HepG2 (cell line): ENCODE results near the gene IL1RL2. TPM values are rescaled to one million over a fixed set of nuclear protein-coding genes. Genes with fewer than 3 reads are reported as not detected.

Experiments used
- ATAC-seq: fragments of 200-7000 bp; cut with Tn5 transposase; 3 replicates; pipeline ENCODE4 v1.9.1; 2020; ENCODE audit warnings: mild to moderate bottlenecking, moderate library complexity
- BruUV-seq: library from RNA; stranded (reverse); fragments of 400-500 nt; replicated peaks from 2 replicates; lab custom pipeline; 2021; lab: Mats Ljungman, UMichigan
- CTCF ChIA-PET: fragments of 300-600 bp; formaldehyde crosslinking; extraction: SDS; loops from one replicate; lab custom pipeline; 2021; ENCODE audit warnings: low total read pairs, inconsistent platforms, low intra/inter-chr PET ratio; lab: Yijun Ruan, JAX
- POLR2A ChIA-PET: fragments of 350-600 bp; sonication (Branson Sonifier 250); formaldehyde crosslinking; loops from one replicate; lab custom pipeline; 2020; ENCODE audit warnings: antibody characterized with exemption, inconsistent platforms; lab: Yijun Ruan, JAX
- DNase-seq: peaks from one replicate; pipeline ENCODE4 v3.0.0-alpha.2; 2015; ENCODE audit warnings: low spot score
- FAIRE-seq: peaks from 3 replicates; lab custom pipeline; 2011; peaks lifted over from hg19 to GRCh38; lab: Jason Lieb, UNC
- H2AFZ ChIP-seq: one replicate; pipeline ENCODE4 v1.6.1; 2011; ENCODE audit warnings: low read length, inconsistent platforms
- H3K27ac ChIP-seq: fragments of 300-600 bp; 3 replicates; pipeline ENCODE4 v1.8.0; 2011; ENCODE audit warnings: mixed run types, mild to moderate bottlenecking, mixed read lengths, low read length, inconsistent platforms; ENCODE audit not compliant: insufficient read depth; ENCODE audit errors: extremely low read length
- H3K27me3 ChIP-seq, 2 experiments: fragments of 200-600 bp in 1 of 2; 2 replicates in 1 of 2; 3 replicates in 1 of 2; pipeline versions ENCODE4 v1.6.0 to v1.8.0; 2011; ENCODE audit warnings: low read length in 2 of 2, mild to moderate bottlenecking in 2 of 2, moderate library complexity in 2 of 2, inconsistent platforms in 1 of 2; ENCODE audit not compliant: insufficient read depth in 2 of 2, control insufficient read depth in 1 of 2
- H3K36me3 ChIP-seq, 2 experiments: fragments of 200-600 bp in 1 of 2; replicated peaks in 1 of 2; 2 replicates in 1 of 2; 3 replicates in 1 of 2; pipeline versions ENCODE4 v1.5.1 to v1.8.0; 2011; ENCODE audit warnings: low read length in 2 of 2, inconsistent platforms in 1 of 2; ENCODE audit not compliant: insufficient read depth in 2 of 2, control insufficient read depth in 1 of 2
- H3K4me1 ChIP-seq: 2 replicates; pipeline ENCODE4 v1.5.1; 2012; ENCODE audit warnings: low read length, inconsistent platforms; ENCODE audit not compliant: insufficient read depth
- H3K4me2 ChIP-seq: 2 replicates; pipeline ENCODE4 v1.6.0; 2011; ENCODE audit warnings: low read depth, low read length, inconsistent platforms
- H3K4me3 ChIP-seq, 3 experiments: fragments of 200-600 bp in 1 of 3; sonication (generic), shearing (Covaris generic) in 1 of 3; replicated peaks in 1 of 3; 2 replicates each; pipeline ENCODE4 v1.5.1; 2011 to 2016; ENCODE audit warnings: low read length in 3 of 3, inconsistent platforms in 2 of 3, low read depth in 2 of 3, mild to moderate bottlenecking in 2 of 3, control low read depth in 1 of 3, mixed read lengths in 1 of 3; ENCODE audit not compliant: insufficient read depth in 1 of 3
- H3K79me2 ChIP-seq: one replicate; pipeline ENCODE4 v1.6.1; 2011; ENCODE audit warnings: low read length, inconsistent platforms; ENCODE audit not compliant: insufficient read depth
- H3K9ac ChIP-seq: 2 replicates; pipeline ENCODE4 v1.6.0; 2011; ENCODE audit warnings: mild to moderate bottlenecking, low read depth, low read length, inconsistent platforms; ENCODE audit not compliant: insufficient read depth
- H3K9me3 ChIP-seq: 2 replicates; pipeline ENCODE4 v1.5.1; 2012; ENCODE audit warnings: mild to moderate bottlenecking, low read length
- H4K20me1 ChIP-seq: 2 replicates; pipeline ENCODE4 v1.6.0; 2011; ENCODE audit warnings: inconsistent platforms, mild to moderate bottlenecking, low read length, moderate library complexity; ENCODE audit not compliant: insufficient read depth
- DPF2 ChIP-seq: sonication (generic); formaldehyde crosslinking; IDR thresholded peaks from 2 replicates; pipeline ENCODE4 v1.4.0; 2020; ENCODE audit warnings: mild to moderate bottlenecking, low read depth, missing genetic modification reagents, borderline replicate concordance
- FOXM1 ChIP-seq: sonication (generic); formaldehyde crosslinking; IDR thresholded peaks from 2 replicates; pipeline ENCODE4 v1.5.0; 2020; ENCODE audit warnings: missing genetic modification reagents
- NFATC3 ChIP-seq: sonication (generic); formaldehyde crosslinking; IDR thresholded peaks from 2 replicates; pipeline ENCODE4 v1.5.1; 2020; ENCODE audit warnings: mild to moderate bottlenecking, missing genetic modification reagents
- NR2F1 ChIP-seq, 2 experiments: fragments of 450-650 bp in 1 of 2; formaldehyde crosslinking in 1 of 2; IDR thresholded peaks; 2 replicates each; pipeline versions ENCODE4 v1.5.0 to v1.6.1; 2016 to 2020; ENCODE audit warnings: mild to moderate bottlenecking in 1 of 2, missing compliant biosample characterization in 1 of 2, missing genetic modification reagents in 1 of 2, moderate library complexity in 1 of 2
- PCBP2 ChIP-seq: fragments of 200-400 bp; formaldehyde crosslinking; optimal IDR thresholded peaks from 2 replicates; pipeline ENCODE3; 2018; ENCODE audit warnings: low read length, low read depth; ENCODE audit not compliant: poor library complexity, severe bottlenecking
- RFX3 ChIP-seq: IDR thresholded peaks from 2 replicates; pipeline ENCODE4 v1.6.1; 2016; ENCODE audit warnings: missing biosample characterization, missing genetic modification reagents
- SATB2 ChIP-seq: sonication (generic); formaldehyde crosslinking; IDR thresholded peaks from 2 replicates; pipeline ENCODE4 v1.5.0; 2020; ENCODE audit warnings: missing genetic modification reagents
- ZIK1 ChIP-seq: sonication (generic); formaldehyde crosslinking; IDR thresholded peaks from 2 replicates; pipeline ENCODE4 v1.5.0; 2020; ENCODE audit warnings: mild to moderate bottlenecking, low read depth, missing genetic modification reagents, borderline replicate concordance
- ZKSCAN1 ChIP-seq: fragments of 150-350 bp; IDR thresholded peaks from 2 replicates; pipeline ENCODE4 v1.6.1; 2014; ENCODE audit warnings: low read length
- ZNF124 ChIP-seq: sonication (generic); formaldehyde crosslinking; IDR thresholded peaks from 2 replicates; pipeline ENCODE4 v1.4.0; 2020; ENCODE audit warnings: missing genetic modification reagents
- ZNF460 ChIP-seq: sonication (generic); formaldehyde crosslinking; IDR thresholded peaks from 2 replicates; pipeline ENCODE4 v1.5.1; 2020; ENCODE audit warnings: missing genetic modification reagents, mild to moderate bottlenecking, borderline replicate concordance
- WGBS: methylation state at CpG from one replicate; pipeline ENCODE4 v1.1.6; 2017; ENCODE audit warnings: low lambda C conversion rate; 5-methylcytosine and 5-hydroxymethylcytosine counted together
- in situ Hi-C: cut with HindIII; loops from 2 replicates; pipeline ENCODE4 v1.10.0; 2017; ENCODE audit warnings: low pct_unique_long_range_greater_than_20kb; ENCODE audit not compliant: extremely low pct_ligation_motif_present
- intact Hi-C: fragments of 100-400 bp; cut with micrococcal nuclease; formaldehyde crosslinking; loops from one replicate; pipeline ENCODE4 v1.10.0; 2022; ENCODE audit not compliant: unreplicated experiment
- polyA plus RNA-seq, 8 experiments: library from polyadenylated mRNA; depleted of rRNA in 3 of 8; stranded (reverse) in 7 of 8; unstranded in 1 of 8; fragments of >200 nt; fragmentation: Illumina TruSeq in 4 of 8; extraction: Trizol in 4 of 8; gene quantifications; 2 replicates each; pipeline versions ENCODE4 v1.2.1 to v1.2.3, GENCODE V29; 2011 to 2016; ENCODE audit warnings: low read depth in 4 of 8, missing spikeins in 1 of 8, mixed read lengths in 1 of 8; ENCODE audit not compliant: insufficient read depth in 1 of 8
- total RNA-seq, 5 experiments: library from RNA; depleted of rRNA; stranded (reverse); fragments of >200 nt; fragmentation: Illumina TruSeq; extraction: Trizol; gene quantifications; 2 replicates each; pipeline ENCODE4 v1.2.3, GENCODE V29; 2016; ENCODE audit warnings: low read depth in 1 of 5
- TF ChIP-seq, protein P1 (sequence below): sonication (generic); formaldehyde crosslinking; IDR thresholded peaks from 2 replicates; pipeline ENCODE4 v1.5.0; 2020; ENCODE audit warnings: mild to moderate bottlenecking, missing genetic modification reagents, borderline replicate concordance

Gene IL1RL2
- total and polyA plus RNA-seq, 2 of the 13 experiments (the other 11 are each of a cell fraction or from before 2014, with no cell fraction given) = 0.03 TPM; not detected in 1

- POLR2A ChIA-PET = no interaction called here
- intact Hi-C loops (no loop called here), in situ Hi-C loops (no loop called here)
- no peak overlapping the region for H3K4me3 ChIP-seq
- TF ChIP-seq PCBP2 (no peak), NFATC3 (no peak), FOXM1 (CRISPR knock-in tag) (no peak), ZNF460 (CRISPR knock-in tag) (no peak), DPF2 (CRISPR knock-in tag) (no peak), ZNF124 (CRISPR knock-in tag) (no peak), RFX3 (no peak), ZKSCAN1 (no peak), NR2F1 (CRISPR knock-in tag; IDR thresholded peaks at IDR 0.05) (no peak), ZIK1 (CRISPR knock-in tag) (no peak), SATB2 (CRISPR knock-in tag) (no peak)
- TF ChIP-seq, protein P1, sequence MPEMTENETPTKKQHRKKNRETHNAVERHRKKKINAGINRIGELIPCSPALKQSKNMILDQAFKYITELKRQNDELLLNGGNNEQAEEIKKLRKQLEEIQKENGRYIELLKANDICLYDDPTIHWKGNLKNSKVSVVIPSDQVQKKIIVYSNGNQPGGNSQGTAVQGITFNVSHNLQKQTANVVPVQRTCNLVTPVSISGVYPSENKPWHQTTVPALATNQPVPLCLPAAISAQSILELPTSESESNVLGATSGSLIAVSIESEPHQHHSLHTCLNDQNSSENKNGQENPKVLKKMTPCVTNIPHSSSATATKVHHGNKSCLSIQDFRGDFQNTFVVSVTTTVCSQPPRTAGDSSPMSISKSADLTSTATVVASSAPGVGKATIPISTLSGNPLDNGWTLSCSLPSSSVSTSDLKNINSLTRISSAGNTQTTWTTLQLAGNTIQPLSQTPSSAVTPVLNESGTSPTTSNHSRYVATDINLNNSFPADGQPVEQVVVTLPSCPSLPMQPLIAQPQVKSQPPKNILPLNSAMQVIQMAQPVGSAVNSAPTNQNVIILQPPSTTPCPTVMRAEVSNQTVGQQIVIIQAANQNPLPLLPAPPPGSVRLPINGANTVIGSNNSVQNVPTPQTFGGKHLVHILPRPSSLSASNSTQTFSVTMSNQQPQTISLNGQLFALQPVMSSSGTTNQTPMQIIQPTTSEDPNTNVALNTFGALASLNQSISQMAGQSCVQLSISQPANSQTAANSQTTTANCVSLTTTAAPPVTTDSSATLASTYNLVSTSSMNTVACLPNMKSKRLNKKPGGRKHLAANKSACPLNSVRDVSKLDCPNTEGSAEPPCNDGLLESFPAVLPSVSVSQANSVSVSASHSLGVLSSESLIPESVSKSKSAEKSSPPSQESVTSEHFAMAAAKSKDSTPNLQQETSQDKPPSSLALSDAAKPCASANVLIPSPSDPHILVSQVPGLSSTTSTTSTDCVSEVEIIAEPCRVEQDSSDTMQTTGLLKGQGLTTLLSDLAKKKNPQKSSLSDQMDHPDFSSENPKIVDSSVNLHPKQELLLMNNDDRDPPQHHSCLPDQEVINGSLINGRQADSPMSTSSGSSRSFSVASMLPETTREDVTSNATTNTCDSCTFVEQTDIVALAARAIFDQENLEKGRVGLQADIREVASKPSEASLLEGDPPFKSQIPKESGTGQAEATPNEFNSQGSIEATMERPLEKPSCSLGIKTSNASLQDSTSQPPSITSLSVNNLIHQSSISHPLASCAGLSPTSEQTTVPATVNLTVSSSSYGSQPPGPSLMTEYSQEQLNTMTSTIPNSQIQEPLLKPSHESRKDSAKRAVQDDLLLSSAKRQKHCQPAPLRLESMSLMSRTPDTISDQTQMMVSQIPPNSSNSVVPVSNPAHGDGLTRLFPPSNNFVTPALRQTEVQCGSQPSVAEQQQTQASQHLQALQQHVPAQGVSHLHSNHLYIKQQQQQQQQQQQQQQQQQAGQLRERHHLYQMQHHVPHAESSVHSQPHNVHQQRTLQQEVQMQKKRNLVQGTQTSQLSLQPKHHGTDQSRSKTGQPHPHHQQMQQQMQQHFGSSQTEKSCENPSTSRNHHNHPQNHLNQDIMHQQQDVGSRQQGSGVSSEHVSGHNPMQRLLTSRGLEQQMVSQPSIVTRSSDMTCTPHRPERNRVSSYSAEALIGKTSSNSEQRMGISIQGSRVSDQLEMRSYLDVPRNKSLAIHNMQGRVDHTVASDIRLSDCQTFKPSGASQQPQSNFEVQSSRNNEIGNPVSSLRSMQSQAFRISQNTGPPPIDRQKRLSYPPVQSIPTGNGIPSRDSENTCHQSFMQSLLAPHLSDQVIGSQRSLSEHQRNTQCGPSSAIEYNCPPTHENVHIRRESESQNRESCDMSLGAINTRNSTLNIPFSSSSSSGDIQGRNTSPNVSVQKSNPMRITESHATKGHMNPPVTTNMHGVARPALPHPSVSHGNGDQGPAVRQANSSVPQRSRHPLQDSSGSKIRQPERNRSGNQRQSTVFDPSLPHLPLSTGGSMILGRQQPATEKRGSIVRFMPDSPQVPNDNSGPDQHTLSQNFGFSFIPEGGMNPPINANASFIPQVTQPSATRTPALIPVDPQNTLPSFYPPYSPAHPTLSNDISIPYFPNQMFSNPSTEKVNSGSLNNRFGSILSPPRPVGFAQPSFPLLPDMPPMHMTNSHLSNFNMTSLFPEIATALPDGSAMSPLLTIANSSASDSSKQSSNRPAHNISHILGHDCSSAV (CRISPR knock-in tag) = no peak
- CTCF ChIA-PET = no interaction called here
- H3K36me3 ChIP-seq = no peaks in the 10 kb centered on the region
- no peaks in the 10 kb centered on the region for H3K79me2 ChIP-seq
- ATAC-seq (no peak), FAIRE-seq (no peak), DNase-seq (no peak)
- peaks cover 0 to 10% of the 10 kb centered on the region in 2 experiments; a peak in 1 of 5 replicates for H3K27me3 ChIP-seq
- no peaks in the 10 kb centered on the region for H3K4me1 ChIP-seq
- no peak overlapping the region for H3K4me2 ChIP-seq
- H4K20me1 ChIP-seq = no peaks in the 10 kb centered on the region
- no peak overlapping the region for H3K27ac ChIP-seq
- BruUV-seq = no TSS peak
- no peak overlapping the region for H3K9ac ChIP-seq
- no peaks in the 10 kb centered on the region for H3K9me3 ChIP-seq
- H2AFZ ChIP-seq = no peak overlapping the region
- 0% methylated on average over 1 of the region's 1 CpG for WGBS
These were observed 90.4 kb downstream of the IL1RL2 start for GRCh38 chr2:102277202-102277700.
